Anterior cingulate cortex (tissue), 58 donors: ENCODE measurements around the gene PNPLA6.

Experiments
- DNase-seq, 58 donors: peaks; one replicate each; lab custom pipeline; 2025; lab: John Stamatoyannopoulos, UW

The PNPLA6 gene

GRCh38 chr19:7513809-7514642, 21.5 kb upstream of the PNPLA6 start:
- DNase-seq: no peak

GRCh38 chr19:7515110-7515644, 20.3 kb upstream of the PNPLA6 start:
- DNase-seq: peak in 24 of 58 donors; percentile 6 to 55 (median 25)

- DNase-seq: peak in 52 of 58 donors; percentile 16 to 84 (median 63)
These were observed 19.8 kb upstream of the PNPLA6 start, which contains the start of gene ZNF358 for GRCh38 chr19:7515645-7516151. TSS of gene ZNF358 (plus strand) at chr19:7516103. CDS start at chr19:7519243, 3,140 bp downstream.

- DNase-seq: no peak
These were observed 19.2 kb upstream of the PNPLA6 start for GRCh38 chr19:7516333-7516732.

DNA sequence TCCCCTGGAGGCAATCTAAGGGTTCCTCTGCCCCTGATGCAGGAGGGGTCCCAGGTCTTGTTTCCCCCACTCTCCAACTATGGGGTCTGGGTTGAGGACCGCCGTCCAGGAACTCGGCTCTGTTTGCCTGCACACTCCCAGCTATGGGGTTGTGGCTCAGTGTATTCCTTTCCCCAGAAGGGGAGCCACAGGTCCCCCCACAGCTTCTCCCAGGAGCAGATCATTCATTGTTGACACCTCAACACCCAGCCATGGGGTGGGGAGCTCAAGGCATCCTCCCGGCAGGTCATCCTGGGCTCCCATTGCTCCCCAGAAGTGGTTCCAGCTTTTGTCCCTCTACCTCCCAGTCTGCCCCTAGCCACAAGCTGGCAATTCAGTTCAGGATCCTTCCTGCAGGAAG, 18.6 kb upstream of the PNPLA6 start:
- no peak for DNase-seq

DNA sequence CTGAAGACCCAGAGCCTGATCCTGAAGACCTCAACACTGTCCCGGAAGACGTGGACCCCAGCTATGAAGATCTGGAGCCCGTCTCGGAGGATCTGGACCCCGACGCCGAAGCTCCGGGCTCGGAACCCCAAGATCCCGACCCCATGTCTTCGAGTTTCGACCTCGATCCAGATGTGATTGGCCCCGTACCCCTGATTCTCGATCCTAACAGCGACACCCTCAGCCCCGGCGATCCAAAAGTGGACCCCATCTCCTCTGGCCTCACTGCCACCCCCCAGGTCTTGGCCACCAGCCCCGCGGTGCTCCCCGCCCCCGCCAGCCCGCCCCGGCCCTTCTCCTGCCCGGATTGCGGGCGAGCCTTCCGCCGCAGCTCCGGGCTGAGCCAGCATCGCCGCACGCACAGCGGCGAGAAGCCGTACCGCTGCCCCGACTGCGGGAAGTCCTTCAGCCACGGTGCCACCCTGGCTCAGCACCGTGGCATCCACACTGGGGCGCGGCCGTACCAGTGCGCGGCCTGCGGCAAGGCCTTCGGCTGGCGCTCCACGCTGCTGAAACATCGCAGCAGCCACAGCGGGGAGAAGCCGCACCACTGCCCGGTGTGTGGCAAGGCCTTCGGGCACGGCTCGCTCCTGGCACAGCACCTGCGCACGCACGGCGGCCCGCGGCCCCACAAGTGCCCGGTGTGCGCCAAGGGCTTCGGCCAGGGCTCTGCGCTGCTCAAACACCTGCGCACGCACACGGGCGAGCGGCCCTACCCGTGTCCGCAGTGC, 16.0 kb upstream of the PNPLA6 start:
- no peak for DNase-seq

DNA sequence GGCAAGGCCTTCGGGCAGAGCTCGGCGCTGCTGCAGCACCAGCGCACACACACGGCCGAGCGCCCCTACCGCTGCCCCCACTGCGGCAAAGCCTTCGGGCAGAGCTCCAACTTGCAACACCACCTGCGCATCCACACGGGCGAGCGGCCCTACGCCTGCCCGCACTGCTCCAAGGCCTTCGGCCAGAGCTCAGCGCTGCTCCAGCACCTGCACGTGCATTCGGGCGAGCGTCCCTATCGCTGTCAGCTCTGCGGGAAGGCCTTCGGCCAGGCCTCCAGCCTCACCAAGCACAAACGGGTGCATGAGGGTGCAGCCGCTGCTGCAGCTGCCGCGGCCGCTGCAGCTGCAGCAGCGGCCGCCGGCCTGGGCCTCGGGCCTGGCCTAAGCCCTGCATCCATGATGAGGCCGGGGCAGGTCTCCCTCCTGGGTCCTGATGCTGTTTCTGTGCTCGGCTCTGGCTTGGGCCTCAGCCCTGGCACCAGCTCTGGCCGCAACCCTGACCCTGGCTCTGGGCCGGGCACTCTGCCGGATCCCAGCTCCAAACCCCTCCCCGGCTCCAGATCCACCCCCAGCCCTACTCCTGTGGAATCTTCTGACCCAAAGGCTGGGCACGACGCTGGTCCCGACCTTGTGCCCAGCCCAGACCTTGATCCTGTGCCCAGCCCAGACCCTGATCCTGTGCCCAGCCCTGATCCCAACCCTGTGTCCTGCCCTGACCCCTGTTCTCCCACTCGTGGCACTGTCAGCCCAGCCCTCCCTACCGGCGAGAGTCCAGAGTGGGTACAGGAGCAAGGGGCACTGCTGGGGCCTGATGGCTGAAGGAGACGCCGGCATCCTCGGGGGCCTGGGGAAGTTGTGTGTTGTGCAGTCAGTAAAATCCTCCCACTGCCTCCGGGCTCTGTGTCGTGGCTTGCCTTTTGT, 15.1 kb upstream of the PNPLA6 start:
- DNase-seq: peak in 43 of 58 donors; percentile 6 to 72 (median 39)

- no peak for DNase-seq
These were observed 13.9 kb upstream of the PNPLA6 start for GRCh38 chr19:7521551-7522071.

GRCh38 chr19:7522072-7522922, 13.2 kb upstream of the PNPLA6 start, which contains the start of gene MCOLN1:
TSS of gene MCOLN1 (plus strand) at chr19:7522624. CDS start at chr19:7522751, 127 bp downstream.
- DNase-seq: peak; percentile 75 to 100 (median 96)

GRCh38 chr19:7522923-7523667, 12.4 kb upstream of the PNPLA6 start:
- no peak for DNase-seq

DNA sequence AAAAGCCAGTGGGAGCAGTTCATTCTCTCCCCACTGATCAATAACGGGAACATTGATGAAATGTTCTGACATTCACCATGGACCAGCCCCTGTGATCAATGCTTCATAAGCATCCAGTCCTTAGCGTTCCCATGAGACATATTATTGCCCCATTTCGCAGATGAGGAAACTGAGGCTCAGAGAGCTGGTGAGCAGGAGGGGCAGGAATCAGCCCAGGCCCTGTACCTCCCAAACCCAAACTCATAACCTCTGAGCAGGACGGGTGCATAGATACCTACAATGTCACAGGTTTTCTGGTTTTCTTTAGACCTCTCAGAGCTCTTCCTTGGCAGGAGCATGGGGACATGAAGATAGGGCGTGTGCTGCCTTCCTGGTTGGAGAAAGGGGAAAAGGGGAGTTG, 11.0 kb upstream of the PNPLA6 start:
- DNase-seq: no peak

DNA sequence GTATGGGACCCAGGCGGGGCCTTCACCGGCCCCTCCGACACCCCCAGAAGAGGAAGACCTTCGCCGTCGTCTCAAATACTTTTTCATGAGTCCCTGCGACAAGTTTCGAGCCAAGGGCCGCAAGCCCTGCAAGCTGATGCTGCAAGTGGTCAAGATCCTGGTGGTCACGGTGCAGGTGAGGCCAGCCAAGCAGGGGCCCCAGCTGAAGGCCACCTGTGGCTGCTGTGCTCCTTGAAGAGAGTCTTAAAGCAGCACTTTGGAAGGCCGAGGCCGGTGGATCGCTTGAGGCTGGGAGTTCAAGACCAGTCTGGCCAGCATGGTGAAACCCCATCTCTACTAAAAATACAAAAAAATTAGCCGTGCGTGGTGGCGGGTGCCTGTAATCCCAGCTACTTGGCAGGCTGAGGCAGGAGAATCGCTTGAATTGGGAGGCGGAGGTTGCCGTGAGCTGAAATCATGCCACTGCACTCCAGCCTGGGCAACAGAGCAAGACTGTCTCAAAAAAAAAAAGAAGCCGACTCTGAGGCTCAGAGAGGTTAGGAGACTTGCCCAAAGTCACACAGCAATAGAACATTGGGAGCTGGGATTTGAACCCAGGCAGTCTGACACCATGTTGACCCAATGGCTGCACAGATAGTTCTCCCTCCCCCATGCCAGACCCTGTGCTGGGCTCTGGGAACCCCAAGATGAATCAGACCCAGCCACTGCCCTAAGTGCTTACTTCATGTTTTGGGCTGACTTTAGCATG, 10.4 kb upstream of the PNPLA6 start:
- DNase-seq: no peak

- DNase-seq: no peak
These were observed 9.2 kb upstream of the PNPLA6 start for GRCh38 chr19:7526059-7526929.

DNA sequence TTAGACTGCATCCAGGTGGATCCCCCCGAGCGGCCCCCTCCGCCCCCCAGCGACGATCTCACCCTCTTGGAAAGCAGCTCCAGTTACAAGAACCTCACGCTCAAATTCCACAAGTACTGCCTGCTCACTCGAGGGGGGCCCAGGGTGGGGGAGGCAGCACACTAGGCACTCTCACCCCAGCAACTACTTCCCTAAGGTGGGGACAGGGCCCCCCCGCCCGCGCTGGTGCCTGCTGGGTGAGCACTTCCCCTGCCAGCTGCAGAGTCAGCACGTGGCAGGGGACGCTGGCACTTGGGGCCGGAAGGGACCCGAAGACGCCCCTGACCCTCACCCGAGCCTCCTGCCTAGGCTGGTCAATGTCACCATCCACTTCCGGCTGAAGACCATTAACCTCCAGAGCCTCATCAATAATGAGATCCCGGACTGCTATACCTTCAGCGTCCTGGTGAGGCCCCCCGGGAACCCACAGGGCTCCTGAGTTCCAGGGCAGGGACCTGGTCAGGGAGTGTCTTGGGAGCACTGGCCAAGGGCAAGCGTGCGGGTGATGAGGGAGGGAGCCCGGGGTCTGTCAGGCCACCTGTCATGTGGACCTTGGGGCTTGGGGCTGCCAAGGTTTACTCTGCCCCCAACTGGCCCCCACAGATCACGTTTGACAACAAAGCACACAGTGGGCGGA, 7.9 kb upstream of the PNPLA6 start:
- peak in 7 of 58 donors; percentile 3 to 31 (median 13) for DNase-seq

GRCh38 chr19:7528192-7528519, 7.4 kb upstream of the PNPLA6 start:
- no peak for DNase-seq
